Activated naive CD8-positive, alpha-beta T cell treated with anti-CD3 and anti-CD28 coated beads, Interleukin-2, amount 50 U/mL, for 24 hours (primary cell): ENCODE results near the gene PKD1L1.
A peak's percentile ranks its signal among the peaks of the same experiment; 100 is the strongest.

Experiments used
- ATAC-seq: fragments of 150-1000 bp; cut with Tn5 transposase; one replicate; pipeline ENCODE4 v1.10.0; 2021
- DNase-seq: peaks from one replicate; pipeline ENCODE4 v3.0.0; 2021
- H3K27ac Mint-ChIP-seq: one replicate; pipeline ENCODE4 v1.8.0; 2021; ENCODE audit warnings: mild to moderate bottlenecking, mixed read lengths
- H3K27me3 Mint-ChIP-seq: one replicate; pipeline ENCODE4 v1.8.0; 2021; ENCODE audit warnings: mixed read lengths
- H3K36me3 Mint-ChIP-seq: one replicate; pipeline ENCODE4 v1.8.0; 2021; ENCODE audit warnings: low read depth, mixed read lengths
- H3K4me1 Mint-ChIP-seq: one replicate; pipeline ENCODE4 v1.8.0; 2021; ENCODE audit warnings: mixed read lengths
- H3K4me3 Mint-ChIP-seq: one replicate; pipeline ENCODE4 v1.8.0; 2021; ENCODE audit warnings: mild to moderate bottlenecking, moderate library complexity, mixed read lengths
- H3K9me3 Mint-ChIP-seq: one replicate; pipeline ENCODE4 v1.8.0; 2021; ENCODE audit warnings: mixed read lengths

Gene PKD1L1

DNA sequence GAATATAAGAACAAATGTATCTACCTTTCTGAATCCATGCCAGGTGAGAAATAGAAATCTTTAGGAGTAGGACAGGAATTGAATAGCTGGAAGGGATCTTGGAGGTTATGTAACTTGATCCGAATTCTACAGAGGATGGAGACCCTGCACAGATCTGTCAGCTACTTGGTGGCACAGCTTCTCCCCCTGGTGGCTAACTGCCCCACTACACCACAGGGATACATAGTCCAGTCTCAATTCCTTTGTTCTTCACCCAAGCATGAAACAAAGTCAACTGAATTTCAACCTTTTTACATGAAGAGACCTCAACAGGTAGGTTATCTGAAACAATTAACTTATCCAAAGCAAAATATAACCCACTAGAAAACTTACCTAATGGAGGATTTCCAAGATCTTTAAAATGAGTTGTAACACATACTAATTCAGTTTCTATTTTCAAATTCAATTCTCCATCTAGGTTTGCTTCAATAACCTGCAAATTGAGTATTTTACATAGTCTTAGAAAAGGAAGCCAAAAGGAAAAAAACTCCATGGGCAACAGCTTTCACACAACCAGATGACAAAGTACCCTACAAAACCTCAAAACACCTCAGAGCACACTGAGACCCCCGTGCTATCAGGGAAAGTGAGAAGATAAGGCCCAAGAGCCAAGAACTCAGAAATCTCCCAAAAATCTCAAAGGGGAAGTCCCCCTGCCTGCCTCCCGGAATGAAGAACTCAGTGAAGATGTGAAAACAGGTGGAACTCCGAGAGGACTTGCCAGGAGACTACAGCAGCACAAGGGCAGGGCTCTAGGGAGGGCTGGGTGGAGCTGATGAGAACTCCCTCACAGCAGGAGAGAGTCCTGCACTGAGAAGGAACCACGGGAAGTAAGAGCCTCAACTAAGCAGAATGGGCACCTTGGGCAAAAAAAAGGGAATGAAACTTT, 20.8 kb upstream of the PKD1L1 start:
- ATAC-seq, result peak; percentile 49
- no peak overlapping the region for H3K27ac Mint-ChIP-seq
- no peak overlapping the region for H3K4me3 Mint-ChIP-seq
- peaks cover 26% of the 10 kb centered on the region for H3K4me1 Mint-ChIP-seq
- peaks cover 61% of the 10 kb centered on the region for H3K36me3 Mint-ChIP-seq
- peak; percentile 64 for DNase-seq
- no peaks in the 10 kb centered on the region for H3K9me3 Mint-ChIP-seq
- no peaks in the 10 kb centered on the region for H3K27me3 Mint-ChIP-seq

DNA sequence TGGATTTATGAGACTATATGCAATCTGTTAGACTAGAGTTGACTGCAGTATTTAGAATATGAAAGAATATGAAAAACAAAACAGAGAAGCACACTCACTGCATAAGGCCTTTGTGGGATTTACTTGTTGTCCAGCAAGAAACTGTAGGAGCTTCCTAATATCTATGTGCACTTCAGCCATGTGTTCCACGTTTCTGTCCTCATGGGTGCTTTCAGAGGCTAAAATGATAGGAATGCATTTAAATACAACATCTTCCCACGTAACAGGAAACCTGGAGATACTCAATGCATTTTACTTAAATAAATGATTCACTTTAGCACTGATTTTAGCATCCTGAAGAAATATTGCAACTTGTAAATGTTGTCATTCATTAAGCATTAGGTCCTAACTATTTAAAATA, 19.4 kb upstream of the PKD1L1 start:
- no peak for ATAC-seq
- H3K36me3 Mint-ChIP-seq, result peaks cover 58% of the 10 kb centered on the region
- H3K4me1 Mint-ChIP-seq, result peaks cover 12% of the 10 kb centered on the region
- no peaks in the 10 kb centered on the region for H3K27me3 Mint-ChIP-seq
- H3K27ac Mint-ChIP-seq, result no peak overlapping the region
- no peak overlapping the region for H3K4me3 Mint-ChIP-seq
- no peak for DNase-seq
- no peaks in the 10 kb centered on the region for H3K9me3 Mint-ChIP-seq

DNA sequence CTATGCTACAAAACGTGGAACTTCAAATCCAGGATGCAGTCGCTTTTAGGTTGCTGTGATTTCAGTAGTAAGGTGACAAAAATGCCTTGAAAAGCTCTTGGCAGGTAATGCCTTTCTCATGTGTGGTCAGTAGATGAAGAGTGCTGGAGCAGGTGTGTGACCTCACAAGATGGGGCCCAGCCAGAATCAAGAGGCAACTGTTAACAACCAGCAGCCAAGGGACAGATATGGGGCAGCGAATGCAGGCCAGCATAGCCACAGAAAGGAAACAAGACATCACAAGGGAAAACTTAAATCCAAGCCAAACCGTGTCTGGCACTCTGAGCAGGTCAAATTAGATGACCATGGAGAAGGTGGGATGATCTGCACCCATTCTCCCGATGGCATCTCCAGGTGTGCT, 18.9 kb upstream of the PKD1L1 start:
- no peaks in the 10 kb centered on the region for H3K9me3 Mint-ChIP-seq
- no peak overlapping the region for H3K4me3 Mint-ChIP-seq
- no peak for DNase-seq
- H3K4me1 Mint-ChIP-seq, result peaks cover 10% of the 10 kb centered on the region
- ATAC-seq, result no peak
- no peak overlapping the region for H3K27ac Mint-ChIP-seq
- H3K36me3 Mint-ChIP-seq, result peaks cover 57% of the 10 kb centered on the region
- H3K27me3 Mint-ChIP-seq, result no peaks in the 10 kb centered on the region

DNA sequence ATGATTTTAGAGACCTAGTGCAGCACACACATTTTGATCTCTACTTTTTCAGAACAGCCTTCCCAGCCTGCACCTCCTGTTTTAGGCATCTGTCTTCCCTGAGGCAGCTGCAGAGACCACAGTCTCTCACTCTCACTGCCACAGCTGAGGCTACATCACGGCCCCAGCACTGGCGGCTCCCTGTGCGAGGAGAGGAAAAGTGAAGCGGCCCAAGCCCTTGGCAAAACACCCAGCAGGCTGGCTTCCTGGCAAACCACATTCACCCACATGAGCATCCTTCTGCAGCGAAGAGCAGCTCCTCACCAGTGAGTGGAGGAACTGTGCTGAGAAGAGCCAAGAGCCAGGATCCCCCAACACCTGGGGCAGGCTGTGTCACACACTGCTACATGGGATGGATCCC, 17.2 kb upstream of the PKD1L1 start:
- Mint-ChIP-seq H3K36me3 (peaks cover 65% of the 10 kb centered on the region), H3K27me3 (no peaks in the 10 kb centered on the region), H3K27ac (no peak overlapping the region), H3K9me3 (no peaks in the 10 kb centered on the region), H3K4me3 (no peak overlapping the region), H3K4me1 (peaks cover 4% of the 10 kb centered on the region)
- DNase-seq (no peak), ATAC-seq (no peak)

DNA sequence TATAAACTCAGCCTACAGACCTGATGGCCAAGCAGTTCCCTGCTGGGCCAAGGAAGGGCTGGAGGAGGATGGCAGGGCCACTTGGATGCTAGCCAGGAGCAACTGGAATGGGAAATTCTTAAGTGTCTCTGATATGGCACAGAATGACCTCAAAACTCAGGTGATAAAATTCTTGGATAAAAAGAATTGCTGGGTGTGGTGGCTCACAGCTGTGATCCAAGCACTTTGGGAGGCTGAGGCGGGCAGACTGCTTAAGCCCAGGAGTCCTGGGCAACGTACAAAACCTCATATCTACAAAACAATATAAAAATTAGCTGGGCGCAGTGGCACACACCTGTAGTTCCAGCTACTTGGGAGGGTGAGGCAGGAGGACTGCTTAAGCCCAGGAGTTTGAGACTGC, 14.0 kb upstream of the PKD1L1 start:
- no peak for ATAC-seq
- H3K36me3 Mint-ChIP-seq, result peaks cover 59% of the 10 kb centered on the region
- no peak overlapping the region for H3K27ac Mint-ChIP-seq
- H3K27me3 Mint-ChIP-seq, result no peaks in the 10 kb centered on the region
- no peak for DNase-seq
- H3K4me1 Mint-ChIP-seq, result no peaks in the 10 kb centered on the region
- H3K9me3 Mint-ChIP-seq, result no peaks in the 10 kb centered on the region
- H3K4me3 Mint-ChIP-seq, result no peak overlapping the region

DNA sequence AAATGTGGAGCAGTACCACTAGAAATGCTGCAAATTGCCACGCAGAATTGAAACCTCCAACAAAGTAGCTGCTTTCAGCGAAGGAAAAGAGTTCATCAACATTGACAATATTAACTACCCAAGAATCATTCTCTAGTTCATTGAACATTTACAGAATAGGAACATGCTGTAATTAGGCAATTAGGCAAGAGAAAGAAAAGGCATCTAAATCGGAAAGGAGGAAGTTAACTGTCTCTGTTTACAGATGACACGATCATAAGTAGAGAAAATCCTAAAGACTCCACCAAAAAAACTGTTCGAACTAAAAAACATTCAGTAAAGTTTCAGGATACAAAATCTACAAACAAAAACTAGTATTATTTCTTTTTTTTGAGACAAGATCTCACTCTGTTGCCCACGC, 8.9 kb upstream of the PKD1L1 start:
- no peak overlapping the region for H3K27ac Mint-ChIP-seq
- no peak for ATAC-seq
- H3K4me1 Mint-ChIP-seq, result peaks cover 6% of the 10 kb centered on the region
- H3K4me3 Mint-ChIP-seq, result no peak overlapping the region
- DNase-seq, result no peak
- no peaks in the 10 kb centered on the region for H3K27me3 Mint-ChIP-seq
- no peaks in the 10 kb centered on the region for H3K9me3 Mint-ChIP-seq
- peaks cover 42% of the 10 kb centered on the region for H3K36me3 Mint-ChIP-seq

DNA sequence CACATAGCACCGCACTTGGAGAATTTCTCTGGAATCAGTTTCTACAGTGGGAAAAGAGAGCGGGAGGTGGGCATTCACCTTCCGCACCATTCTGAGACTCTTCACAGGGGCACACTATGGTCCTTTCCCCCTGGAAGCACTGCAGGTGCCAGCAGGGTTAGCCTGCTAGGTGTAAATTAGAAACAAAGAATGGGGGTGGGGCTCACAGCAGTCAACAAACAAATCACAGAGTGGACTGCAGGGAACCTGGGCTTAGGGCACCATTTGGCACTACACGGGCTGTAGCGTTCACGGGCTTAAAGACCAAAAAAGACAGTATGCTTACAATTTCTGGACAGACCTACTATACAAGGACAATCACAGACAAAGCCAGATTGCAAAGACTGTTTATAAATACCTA, 8.0 kb upstream of the PKD1L1 start:
- peaks cover 35% of the 10 kb centered on the region for H3K36me3 Mint-ChIP-seq
- no peak overlapping the region for H3K4me3 Mint-ChIP-seq
- DNase-seq (no peak), ATAC-seq (no peak)
- no peaks in the 10 kb centered on the region for H3K27me3 Mint-ChIP-seq
- H3K4me1 Mint-ChIP-seq, result peaks cover 6% of the 10 kb centered on the region
- no peaks in the 10 kb centered on the region for H3K9me3 Mint-ChIP-seq
- no peak overlapping the region for H3K27ac Mint-ChIP-seq

DNA sequence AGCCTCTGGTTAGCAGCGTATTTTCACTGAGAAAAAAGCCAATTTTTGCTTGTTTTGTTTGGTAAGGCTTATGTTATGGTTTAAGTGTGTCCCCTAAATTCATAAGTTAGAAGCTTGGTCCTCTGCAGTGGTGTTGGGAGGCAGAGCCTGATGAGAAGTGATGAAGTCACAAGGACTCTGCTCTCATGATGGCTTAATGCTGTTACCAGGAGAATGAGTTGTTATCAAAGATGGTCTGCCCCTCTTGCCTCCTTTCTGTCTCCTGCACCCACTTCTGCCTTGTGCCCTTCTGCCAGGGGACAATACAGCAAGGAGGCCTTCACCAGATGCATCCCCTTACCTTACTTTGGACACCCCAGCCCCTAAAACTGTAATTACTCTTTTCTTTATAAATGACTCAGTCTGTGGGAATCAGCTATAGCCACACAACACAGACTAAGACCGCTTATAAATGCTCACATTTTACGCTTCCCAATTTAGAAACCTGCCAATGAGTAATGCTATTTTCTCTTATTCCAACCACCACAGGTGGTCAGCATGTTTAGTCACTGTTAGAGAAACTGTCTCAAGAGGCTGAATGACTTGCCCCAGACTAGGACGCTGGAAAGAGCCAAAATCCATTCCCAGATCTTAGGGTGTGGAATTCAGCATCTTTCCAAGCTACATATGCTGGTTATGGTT, 6.1 kb upstream of the PKD1L1 start:
- Mint-ChIP-seq H3K4me3 (no peak overlapping the region), H3K27me3 (no peaks in the 10 kb centered on the region), H3K36me3 (peaks cover 28% of the 10 kb centered on the region), H3K4me1 (peaks cover 6% of the 10 kb centered on the region), H3K9me3 (no peaks in the 10 kb centered on the region), H3K27ac (peak overlapping the region; percentile 17)
- ATAC-seq, result peak; percentile 33
- DNase-seq, result no peak

DNA sequence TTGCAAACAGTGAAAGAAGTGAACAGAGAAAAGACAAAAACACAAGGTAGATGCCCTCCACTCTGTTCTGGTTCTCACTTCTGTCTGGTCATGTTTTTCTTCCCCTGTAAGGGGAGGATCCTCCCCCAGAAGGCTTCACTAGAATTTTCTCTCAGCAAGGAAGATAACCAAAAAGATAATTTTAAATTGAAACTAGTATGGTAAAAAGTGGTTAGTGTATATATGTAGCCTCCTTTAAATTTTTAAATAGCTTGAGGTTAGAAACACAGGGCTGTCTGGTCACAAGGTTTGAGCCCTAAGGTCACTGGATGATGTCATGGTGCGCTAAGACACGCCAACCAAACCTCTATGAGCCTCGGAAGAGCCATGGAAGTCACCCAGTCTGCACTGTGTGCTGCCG, 5.6 kb upstream of the PKD1L1 start:
- Mint-ChIP-seq H3K36me3 (peaks cover 28% of the 10 kb centered on the region), H3K9me3 (no peaks in the 10 kb centered on the region), H3K27me3 (no peaks in the 10 kb centered on the region), H3K27ac (no peak overlapping the region), H3K4me3 (no peak overlapping the region), H3K4me1 (peaks cover 6% of the 10 kb centered on the region)
- DNase-seq (no peak), ATAC-seq (peak; percentile 46)

DNA sequence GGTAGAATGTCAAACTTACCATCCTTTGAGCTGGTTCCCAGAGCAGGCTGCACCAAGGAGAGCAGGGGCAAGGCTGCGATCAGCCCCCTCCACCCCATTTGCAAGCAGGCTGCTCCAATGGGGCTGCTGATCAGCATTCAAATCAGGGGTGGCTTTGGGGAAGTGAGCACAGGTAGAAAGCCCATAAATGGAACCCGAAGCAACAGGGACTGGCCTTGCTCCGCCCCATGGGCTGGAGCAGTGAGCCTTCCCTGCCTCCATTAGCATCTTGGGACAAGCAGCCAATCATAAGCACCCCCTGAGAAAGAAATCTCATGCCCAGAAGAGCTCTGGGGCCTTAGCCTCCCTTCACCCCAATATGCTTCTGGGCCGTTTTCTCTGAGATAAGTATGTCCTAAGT, 4.0 kb upstream of the PKD1L1 start:
- no peaks in the 10 kb centered on the region for H3K9me3 Mint-ChIP-seq
- no peak overlapping the region for H3K27ac Mint-ChIP-seq
- ATAC-seq, result no peak
- H3K4me3 Mint-ChIP-seq, result no peak overlapping the region
- peaks cover 20% of the 10 kb centered on the region for H3K36me3 Mint-ChIP-seq
- no peak for DNase-seq
- peaks cover 6% of the 10 kb centered on the region for H3K4me1 Mint-ChIP-seq
- no peaks in the 10 kb centered on the region for H3K27me3 Mint-ChIP-seq

DNA sequence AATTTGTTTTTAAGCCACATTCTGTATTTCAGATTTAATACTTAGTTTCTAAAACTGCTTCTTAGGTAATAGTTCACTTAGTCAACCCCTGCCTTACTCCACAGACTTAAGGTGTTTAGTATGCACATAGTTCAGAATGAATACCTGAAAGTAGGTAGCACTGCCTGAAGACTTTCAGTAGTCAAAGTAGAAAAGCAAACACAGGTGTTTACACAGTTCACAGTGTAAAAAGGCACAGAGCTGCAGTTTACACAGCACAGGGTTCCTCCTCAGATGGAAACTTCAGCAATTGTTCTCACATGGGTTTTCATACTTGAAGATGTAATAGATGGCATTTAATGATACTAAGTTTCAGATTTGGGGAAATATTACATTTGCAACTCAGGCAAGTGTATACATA, 3.1 kb upstream of the PKD1L1 start:
- H3K4me1 Mint-ChIP-seq, result peaks cover 8% of the 10 kb centered on the region
- no peaks in the 10 kb centered on the region for H3K9me3 Mint-ChIP-seq
- ATAC-seq, result no peak
- DNase-seq, result no peak
- no peak overlapping the region for H3K27ac Mint-ChIP-seq
- H3K36me3 Mint-ChIP-seq, result peaks cover 12% of the 10 kb centered on the region
- no peak overlapping the region for H3K4me3 Mint-ChIP-seq
- H3K27me3 Mint-ChIP-seq, result no peaks in the 10 kb centered on the region

DNA sequence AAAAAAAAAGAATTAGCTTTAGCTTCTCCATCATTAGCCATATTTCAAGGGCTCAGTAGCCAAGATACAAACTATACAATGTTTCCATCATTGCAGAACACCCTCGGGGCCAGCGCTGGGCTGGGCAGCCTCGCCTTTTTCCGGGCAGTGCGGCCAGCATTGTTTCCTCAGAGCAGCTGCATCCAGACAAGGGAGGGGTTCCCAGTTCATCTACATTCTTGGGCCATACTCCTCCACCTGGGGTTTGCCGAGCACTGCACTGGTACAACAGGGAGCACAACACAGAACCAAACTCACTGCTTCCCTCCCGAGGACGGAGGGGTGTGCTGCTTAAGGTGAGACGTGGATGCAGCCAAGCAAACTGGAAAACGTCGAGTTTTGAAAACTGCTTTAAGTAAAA, 2.4 kb upstream of the PKD1L1 start:
- no peak overlapping the region for H3K4me3 Mint-ChIP-seq
- ATAC-seq, result no peak
- H3K27ac Mint-ChIP-seq, result no peak overlapping the region
- peaks cover 8% of the 10 kb centered on the region for H3K4me1 Mint-ChIP-seq
- no peak for DNase-seq
- peaks cover 10% of the 10 kb centered on the region for H3K36me3 Mint-ChIP-seq
- H3K9me3 Mint-ChIP-seq, result no peaks in the 10 kb centered on the region
- H3K27me3 Mint-ChIP-seq, result no peaks in the 10 kb centered on the region

DNA sequence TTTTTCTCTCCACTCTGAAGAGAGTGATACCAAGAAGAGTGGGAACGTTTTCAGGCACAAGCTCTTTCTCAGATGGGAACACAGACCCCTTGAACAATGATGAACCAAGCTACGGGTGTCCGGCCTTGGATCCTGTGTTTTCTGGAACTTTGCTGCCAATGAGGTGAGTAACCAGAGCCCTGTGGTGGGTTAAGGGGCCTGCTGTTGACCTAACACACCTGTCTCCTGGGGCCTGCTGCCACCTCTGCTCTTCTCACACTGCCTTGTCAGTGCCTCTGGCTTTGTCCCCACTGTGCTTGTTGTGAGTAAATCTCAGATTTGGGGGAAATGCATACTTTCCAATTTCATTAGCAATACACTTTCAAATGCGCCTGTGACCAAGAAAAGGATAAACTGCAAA, 1.4 kb upstream of the PKD1L1 start:
- no peak for DNase-seq
- Mint-ChIP-seq H3K4me1 (peaks cover 8% of the 10 kb centered on the region), H3K27ac (no peak overlapping the region), H3K9me3 (no peaks in the 10 kb centered on the region), H3K4me3 (no peak overlapping the region), H3K36me3 (peaks cover 5% of the 10 kb centered on the region), H3K27me3 (no peaks in the 10 kb centered on the region)
- no peak for ATAC-seq

DNA sequence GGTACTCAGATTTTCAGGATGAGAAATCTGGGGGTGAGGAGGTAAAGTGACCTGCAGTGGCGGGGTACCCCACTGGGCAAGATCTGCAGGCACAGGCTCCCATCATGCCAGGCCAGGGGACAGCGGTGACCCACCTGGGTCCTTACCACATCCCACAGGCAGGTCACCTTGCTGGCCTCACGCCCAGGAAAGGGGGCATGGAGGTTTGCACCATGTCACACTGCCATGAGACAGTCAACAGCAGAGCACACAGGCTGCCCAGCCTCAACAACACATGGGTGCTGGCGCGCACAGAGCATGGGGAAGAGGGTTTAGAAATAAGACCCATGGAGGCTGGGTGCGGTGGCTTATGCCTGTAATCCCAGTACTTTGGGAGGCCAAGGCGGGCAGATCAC, 914 bp downstream of the PKD1L1 start:
- Mint-ChIP-seq H3K4me1 (peaks cover 2% of the 10 kb centered on the region), H3K27ac (no peak overlapping the region), H3K4me3 (no peak overlapping the region), H3K36me3 (no peaks in the 10 kb centered on the region), H3K27me3 (no peaks in the 10 kb centered on the region), H3K9me3 (no peaks in the 10 kb centered on the region)
- DNase-seq, result no peak
- ATAC-seq, result no peak

DNA sequence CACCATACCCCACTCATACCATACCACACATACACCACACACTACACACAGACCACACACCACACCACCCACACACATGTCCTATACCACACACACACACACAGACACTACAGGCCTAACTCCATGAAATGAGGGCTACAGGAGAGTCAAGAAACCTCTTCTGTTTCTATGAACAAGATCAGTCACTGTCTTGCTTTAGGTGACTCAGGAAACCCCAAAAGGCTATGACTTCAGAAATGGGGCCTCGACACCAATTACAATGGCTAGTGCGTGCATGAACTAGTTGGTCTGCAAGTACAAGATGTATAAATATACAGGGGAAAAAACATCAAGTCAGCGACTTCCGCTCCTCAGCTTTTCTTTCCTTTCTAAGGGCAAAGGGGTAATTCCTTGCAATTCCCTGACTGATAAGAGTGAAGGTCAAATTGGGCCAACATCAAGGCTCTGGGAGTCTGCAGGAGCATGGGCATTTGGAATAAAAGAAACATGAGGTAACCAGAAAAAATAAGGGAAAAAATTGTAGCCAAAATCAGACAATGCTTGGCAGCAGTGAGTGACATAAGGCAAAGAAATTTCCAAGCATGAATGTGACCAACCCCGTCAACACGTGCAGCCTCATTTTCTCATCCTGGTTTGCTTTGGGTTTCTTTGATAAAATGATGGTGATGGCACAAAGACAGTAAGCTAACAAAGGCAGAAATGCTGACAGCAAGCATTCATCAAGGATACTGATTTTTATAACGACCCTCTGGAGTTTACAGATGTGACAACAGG, 1.5 kb downstream of the PKD1L1 start:
- no peak overlapping the region for H3K27ac Mint-ChIP-seq

More for the DNA sequence above, 1.5 kb downstream of the PKD1L1 start:
- ATAC-seq (peak; percentile 43), DNase-seq (no peak)
- H3K4me1 Mint-ChIP-seq, result peaks cover 2% of the 10 kb centered on the region
- no peak overlapping the region for H3K4me3 Mint-ChIP-seq
- no peaks in the 10 kb centered on the region for H3K36me3 Mint-ChIP-seq
- H3K9me3 Mint-ChIP-seq, result no peaks in the 10 kb centered on the region
- no peaks in the 10 kb centered on the region for H3K27me3 Mint-ChIP-seq
